Hepatocyte (in vitro differentiated cells): ENCODE data around the gene COX5A.

Source experiments
- CTCF ChIP-seq: fragments of 200-600 bp; sonication (generic); IDR thresholded peaks from 2 replicates; pipeline ENCODE4 v1.5.1; 2016; ENCODE audit warnings: antibody characterized with exemption, mild to moderate bottlenecking; ENCODE audit not compliant: poor library complexity
- EZH2 ChIP-seq: fragments of 200-600 bp; sonication (generic); IDR thresholded peaks from 2 replicates; pipeline ENCODE4 v1.6.1; 2016; ENCODE audit warnings: antibody characterized with exemption, mild to moderate bottlenecking, borderline replicate concordance
- EZH2phosphoT487 ChIP-seq: fragments of 200-600 bp; sonication (generic); IDR thresholded peaks from one replicate; pipeline ENCODE4 v1.6.1; 2018; ENCODE audit warnings: antibody characterized with exemption, mild to moderate bottlenecking, low read depth, moderate library complexity; ENCODE audit not compliant: unreplicated experiment, severe bottlenecking

DNA sequence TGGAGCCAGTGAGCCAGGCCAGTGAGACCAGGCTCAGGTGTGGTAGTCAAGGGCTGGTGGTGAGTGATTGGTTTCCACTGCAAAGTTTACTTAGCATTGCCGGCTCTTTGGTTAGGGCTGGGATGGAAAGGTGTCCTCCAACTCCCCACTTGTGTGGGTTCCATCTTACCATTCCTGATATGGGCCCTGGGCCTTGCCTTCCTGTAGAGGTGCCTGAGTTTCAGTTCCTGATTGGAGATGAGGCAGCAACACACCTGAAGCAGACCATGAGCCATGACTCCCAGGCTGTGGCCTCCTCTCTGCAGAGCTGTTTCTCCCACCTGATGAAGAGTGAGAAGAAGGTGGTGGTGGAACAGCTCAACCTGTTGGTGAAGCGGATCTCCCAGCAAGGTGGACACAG is 44.9 kb downstream of the COX5A start:
- TF ChIP-seq CTCF (no peak), EZH2 (no peak), EZH2phosphoT487 (no peak)
